HepG2 (cell line): Measurements from ENCODE around the gene IMPACT. TPM values are rescaled to one million over a fixed set of nuclear protein-coding genes. Genes with fewer than 3 reads are reported as not detected.
A peak's percentile ranks its signal among the peaks of the same experiment; 100 is the strongest.

Experiments used
- ATAC-seq: fragments of 200-7000 bp; cut with Tn5 transposase; 3 replicates; pipeline ENCODE4 v1.9.1; 2020; ENCODE audit warnings: mild to moderate bottlenecking, moderate library complexity
- BruUV-seq: library from RNA; stranded (reverse); fragments of 400-500 nt; replicated peaks from 2 replicates; lab custom pipeline; 2021; lab: Mats Ljungman, UMichigan
- CTCF ChIA-PET: fragments of 300-600 bp; formaldehyde crosslinking; extraction: SDS; loops from one replicate; lab custom pipeline; 2021; ENCODE audit warnings: low total read pairs, inconsistent platforms, low intra/inter-chr PET ratio; lab: Yijun Ruan, JAX
- POLR2A ChIA-PET: fragments of 350-600 bp; sonication (Branson Sonifier 250); formaldehyde crosslinking; loops from one replicate; lab custom pipeline; 2020; ENCODE audit warnings: antibody characterized with exemption, inconsistent platforms; lab: Yijun Ruan, JAX
- DNase-seq: peaks from one replicate; pipeline ENCODE4 v3.0.0-alpha.2; 2015; ENCODE audit warnings: low spot score
- FAIRE-seq: peaks from 3 replicates; lab custom pipeline; 2011; peaks lifted over from hg19 to GRCh38; lab: Jason Lieb, UNC
- H2AFZ ChIP-seq: one replicate; pipeline ENCODE4 v1.6.1; 2011; ENCODE audit warnings: low read length, inconsistent platforms
- H3K27ac ChIP-seq: fragments of 300-600 bp; 3 replicates; pipeline ENCODE4 v1.8.0; 2011; ENCODE audit warnings: mixed run types, mild to moderate bottlenecking, mixed read lengths, low read length, inconsistent platforms; ENCODE audit not compliant: insufficient read depth; ENCODE audit errors: extremely low read length
- H3K27me3 ChIP-seq, 2 experiments: fragments of 200-600 bp in 1 of 2; 2 replicates in 1 of 2; 3 replicates in 1 of 2; pipeline versions ENCODE4 v1.6.0 to v1.8.0; 2011; ENCODE audit warnings: low read length in 2 of 2, mild to moderate bottlenecking in 2 of 2, moderate library complexity in 2 of 2, inconsistent platforms in 1 of 2; ENCODE audit not compliant: insufficient read depth in 2 of 2, control insufficient read depth in 1 of 2
- H3K36me3 ChIP-seq, 2 experiments: fragments of 200-600 bp in 1 of 2; replicated peaks in 1 of 2; 2 replicates in 1 of 2; 3 replicates in 1 of 2; pipeline versions ENCODE4 v1.5.1 to v1.8.0; 2011; ENCODE audit warnings: low read length in 2 of 2, inconsistent platforms in 1 of 2; ENCODE audit not compliant: insufficient read depth in 2 of 2, control insufficient read depth in 1 of 2
- H3K4me1 ChIP-seq: 2 replicates; pipeline ENCODE4 v1.5.1; 2012; ENCODE audit warnings: low read length, inconsistent platforms; ENCODE audit not compliant: insufficient read depth
- H3K4me2 ChIP-seq: 2 replicates; pipeline ENCODE4 v1.6.0; 2011; ENCODE audit warnings: low read depth, low read length, inconsistent platforms
- H3K4me3 ChIP-seq, 3 experiments: fragments of 200-600 bp in 1 of 3; sonication (generic), shearing (Covaris generic) in 1 of 3; replicated peaks in 1 of 3; 2 replicates each; pipeline ENCODE4 v1.5.1; 2011 to 2016; ENCODE audit warnings: low read length in 3 of 3, inconsistent platforms in 2 of 3, low read depth in 2 of 3, mild to moderate bottlenecking in 2 of 3, control low read depth in 1 of 3, mixed read lengths in 1 of 3; ENCODE audit not compliant: insufficient read depth in 1 of 3
- H3K79me2 ChIP-seq: one replicate; pipeline ENCODE4 v1.6.1; 2011; ENCODE audit warnings: low read length, inconsistent platforms; ENCODE audit not compliant: insufficient read depth
- H3K9ac ChIP-seq: 2 replicates; pipeline ENCODE4 v1.6.0; 2011; ENCODE audit warnings: mild to moderate bottlenecking, low read depth, low read length, inconsistent platforms; ENCODE audit not compliant: insufficient read depth
- H3K9me3 ChIP-seq: 2 replicates; pipeline ENCODE4 v1.5.1; 2012; ENCODE audit warnings: mild to moderate bottlenecking, low read length
- H4K20me1 ChIP-seq: 2 replicates; pipeline ENCODE4 v1.6.0; 2011; ENCODE audit warnings: inconsistent platforms, mild to moderate bottlenecking, low read length, moderate library complexity; ENCODE audit not compliant: insufficient read depth
- CEBPB ChIP-seq: IDR thresholded peaks from 2 replicates; pipeline ENCODE4 v1.6.1; 2011; ENCODE audit warnings: low read depth, low read length, improper control_type of control experiment, borderline replicate concordance
- HNRNPK ChIP-seq: fragments of 200-400 bp; formaldehyde crosslinking; IDR thresholded peaks from 2 replicates; pipeline ENCODE4 v1.6.1; 2018; ENCODE audit warnings: low read length, low read depth, moderate library complexity, mild to moderate bottlenecking; ENCODE audit not compliant: poor library complexity, severe bottlenecking
- MAFK ChIP-seq, 2 experiments: IDR thresholded peaks in 1 of 2; conservative IDR thresholded peaks in 1 of 2; 2 replicates each; pipeline ENCODE4 v1.6.1; 2011; ENCODE audit warnings: improper control_type of control experiment in 2 of 2, low read length in 2 of 2
- MTERF4 ChIP-seq: sonication (generic); formaldehyde crosslinking; IDR thresholded peaks from 2 replicates; pipeline ENCODE4 v1.8.0; 2023; ENCODE audit warnings: mild to moderate bottlenecking, missing genetic modification reagents
- MYNN ChIP-seq: sonication (generic); formaldehyde crosslinking; IDR thresholded peaks from 2 replicates; pipeline ENCODE4 v1.4.0; 2020; ENCODE audit warnings: mild to moderate bottlenecking, low read depth, missing genetic modification reagents
- TFDP1 ChIP-seq: IDR thresholded peaks from 2 replicates; pipeline ENCODE4 v1.6.1; 2016; ENCODE audit warnings: missing compliant biosample characterization, missing genetic modification reagents, borderline replicate concordance
- ZC3H13 ChIP-seq: sonication (generic); formaldehyde crosslinking; IDR thresholded peaks from 2 replicates; pipeline ENCODE4 v1.8.1; 2023; ENCODE audit warnings: mild to moderate bottlenecking, missing genetic modification reagents, moderate library complexity
- ZNF367 ChIP-seq: sonication (generic); formaldehyde crosslinking; IDR thresholded peaks from 2 replicates; pipeline ENCODE4 v1.4.0; 2020; ENCODE audit warnings: missing genetic modification reagents, borderline replicate concordance
- WGBS: methylation state at CpG from one replicate; pipeline ENCODE4 v1.1.6; 2017; ENCODE audit warnings: low lambda C conversion rate; 5-methylcytosine and 5-hydroxymethylcytosine counted together
- in situ Hi-C: cut with HindIII; loops from 2 replicates; pipeline ENCODE4 v1.10.0; 2017; ENCODE audit warnings: low pct_unique_long_range_greater_than_20kb; ENCODE audit not compliant: extremely low pct_ligation_motif_present
- intact Hi-C: fragments of 100-400 bp; cut with micrococcal nuclease; formaldehyde crosslinking; loops from one replicate; pipeline ENCODE4 v1.10.0; 2022; ENCODE audit not compliant: unreplicated experiment
- polyA plus RNA-seq, 8 experiments: library from polyadenylated mRNA; depleted of rRNA in 3 of 8; stranded (reverse) in 7 of 8; unstranded in 1 of 8; fragments of >200 nt; fragmentation: Illumina TruSeq in 4 of 8; extraction: Trizol in 4 of 8; gene quantifications; 2 replicates each; pipeline versions ENCODE4 v1.2.1 to v1.2.3, GENCODE V29; 2011 to 2016; ENCODE audit warnings: low read depth in 4 of 8, missing spikeins in 1 of 8, mixed read lengths in 1 of 8; ENCODE audit not compliant: insufficient read depth in 1 of 8
- total RNA-seq, 5 experiments: library from RNA; depleted of rRNA; stranded (reverse); fragments of >200 nt; fragmentation: Illumina TruSeq; extraction: Trizol; gene quantifications; 2 replicates each; pipeline ENCODE4 v1.2.3, GENCODE V29; 2016; ENCODE audit warnings: low read depth in 1 of 5
- TF ChIP-seq, protein P1 (sequence below): sonication (generic); formaldehyde crosslinking; IDR thresholded peaks from 2 replicates; pipeline ENCODE4 v1.9.0; 2021; ENCODE audit warnings: missing genetic modification reagents, mild to moderate bottlenecking, borderline replicate concordance

Gene IMPACT
- total and polyA plus RNA-seq, 2 of the 13 experiments (the other 11 are each of a cell fraction or from before 2014, with no cell fraction given) = 5.0 to 7.7 TPM

GRCh38 chr18:24475926-24476589 lies 49.6 kb downstream of the IMPACT start:
- no peaks in the 10 kb centered on the region for H3K27me3 ChIP-seq
- H3K4me1 ChIP-seq = no peaks in the 10 kb centered on the region
- 30% methylated on average over 6 of the region's 6 CpGs for WGBS
- ChIA-PET POLR2A (no interaction called here), CTCF (no interaction called here)
- in situ Hi-C loops = loop anchor here (25.0 kb wide), 2 partner anchors 111 to 261 kb away; no protein-coding TSS in a partner anchor
- no peak for DNase-seq
- FAIRE-seq = no peak
- H3K27ac ChIP-seq = no peak overlapping the region
- no peaks in the 10 kb centered on the region for H3K79me2 ChIP-seq
- no peak overlapping the region for H3K9ac ChIP-seq
- no TSS peak for BruUV-seq
- H2AFZ ChIP-seq = no peak overlapping the region
- intact Hi-C loops = no loop called here
- H4K20me1 ChIP-seq = no peaks in the 10 kb centered on the region
- H3K36me3 ChIP-seq = no peaks in the 10 kb centered on the region
- no peak for TF ChIP-seq ZNF367 (CRISPR knock-in tag)
- TF ChIP-seq ZC3H13 (CRISPR knock-in tag) = no peak
- 0 out of 2 replicates have a peak, but pooled peaks have one; percentile 35 for TF ChIP-seq CEBPB
- no peak for TF ChIP-seq HNRNPK
- H3K4me2 ChIP-seq = no peak overlapping the region
- no peaks in the 10 kb centered on the region for H3K9me3 ChIP-seq
- no peak for ATAC-seq
- H3K4me3 ChIP-seq = no peak overlapping the region

DNA sequence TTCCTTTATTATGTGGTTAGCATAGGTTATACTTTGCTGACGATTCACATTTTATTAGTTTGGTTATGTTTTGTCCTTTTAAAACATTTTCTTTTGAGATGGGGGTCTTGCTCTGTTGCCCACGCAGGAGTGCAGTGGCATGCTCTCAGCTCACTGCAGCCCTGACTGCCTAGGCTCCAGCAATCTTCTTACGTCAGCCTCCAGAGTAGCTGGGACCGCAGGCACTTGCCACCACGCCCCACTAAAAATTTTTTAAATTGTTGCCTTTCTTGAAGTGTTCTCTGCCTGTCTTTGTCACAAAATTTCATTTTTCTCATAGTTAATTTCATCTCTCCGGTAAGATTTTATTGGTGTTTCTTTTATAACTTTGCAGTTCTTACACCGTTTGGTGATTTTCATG lies 52.9 kb downstream of the IMPACT start:
- H3K9ac ChIP-seq = no peak overlapping the region
- peaks cover 0 to 3% of the 10 kb centered on the region in 2 experiments; a peak in 1 of 5 replicates for H3K27me3 ChIP-seq
- H3K27ac ChIP-seq = no peak overlapping the region
- CTCF ChIA-PET = no interaction called here
- H3K36me3 ChIP-seq = no peaks in the 10 kb centered on the region
- H4K20me1 ChIP-seq = no peaks in the 10 kb centered on the region
- intact Hi-C loops (no loop called here), in situ Hi-C loops (loop anchor here (25.0 kb wide), 2 partner anchors 108 to 258 kb away; no protein-coding TSS in a partner anchor)
- H3K4me3 ChIP-seq = no peak overlapping the region
- ATAC-seq (no peak), DNase-seq (no peak), FAIRE-seq (no peak)
- WGBS = 30% methylated on average over 7 of the region's 7 CpGs
- H3K9me3 ChIP-seq = no peaks in the 10 kb centered on the region
- POLR2A ChIA-PET = no interaction called here
- H2AFZ ChIP-seq = no peak overlapping the region
- H3K4me2 ChIP-seq = no peak overlapping the region
- H3K4me1 ChIP-seq = no peaks in the 10 kb centered on the region
- BruUV-seq = no TSS peak
- H3K79me2 ChIP-seq = no peaks in the 10 kb centered on the region
- no peak for TF ChIP-seq MTERF4 (CRISPR knock-in tag)
- TF ChIP-seq, protein P1, sequence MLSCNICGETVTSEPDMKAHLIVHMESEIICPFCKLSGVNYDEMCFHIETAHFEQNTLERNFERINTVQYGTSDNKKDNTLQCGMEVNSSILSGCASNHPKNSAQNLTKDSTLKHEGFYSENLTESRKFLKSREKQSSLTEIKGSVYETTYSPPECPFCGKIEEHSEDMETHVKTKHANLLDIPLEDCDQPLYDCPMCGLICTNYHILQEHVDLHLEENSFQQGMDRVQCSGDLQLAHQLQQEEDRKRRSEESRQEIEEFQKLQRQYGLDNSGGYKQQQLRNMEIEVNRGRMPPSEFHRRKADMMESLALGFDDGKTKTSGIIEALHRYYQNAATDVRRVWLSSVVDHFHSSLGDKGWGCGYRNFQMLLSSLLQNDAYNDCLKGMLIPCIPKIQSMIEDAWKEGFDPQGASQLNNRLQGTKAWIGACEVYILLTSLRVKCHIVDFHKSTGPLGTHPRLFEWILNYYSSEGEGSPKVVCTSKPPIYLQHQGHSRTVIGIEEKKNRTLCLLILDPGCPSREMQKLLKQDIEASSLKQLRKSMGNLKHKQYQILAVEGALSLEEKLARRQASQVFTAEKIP = no peak
- 0 out of 4 replicates have a peak, but pooled peaks of 1 of the 2 experiments have one; percentile 16 for TF ChIP-seq MAFK (conservative IDR thresholded peaks at IDR 0.05 in 1 of 2, IDR thresholded peaks at IDR 0.05 in 1 of 2; ENCODE audit: low read length in 2 of 2)
- TF ChIP-seq TFDP1 = no peak
- no peak for TF ChIP-seq MYNN (CRISPR knock-in tag)
- TF ChIP-seq, all 625 proteins: peak for 1
